GM23338 (cell line): Measurements from ENCODE around the gene FURIN. TPM values are rescaled to one million over a fixed set of nuclear protein-coding genes. Genes with fewer than 3 reads are reported as not detected.

ENCODE experiments used
- ATAC-seq: fragments of 200-7000 bp; cut with Tn5 transposase; 3 replicates; pipeline ENCODE4 v1.9.1; 2020
- DNase-seq: peaks from one replicate; pipeline ENCODE4 v3.0.0-alpha.2; 2015; ENCODE audit warnings: low spot score
- H2AFZ ChIP-seq: fragments of 200-600 bp; sonication (generic); 2 replicates; pipeline ENCODE4 v1.8.0; 2016; ENCODE audit warnings: antibody characterized with exemption, mild to moderate bottlenecking, moderate library complexity
- H3F3A ChIP-seq: fragments of 200-600 bp; sonication (generic); replicated peaks from 2 replicates; pipeline ENCODE4 v1.8.0; 2017; ENCODE audit warnings: antibody characterized with exemption, mixed run types, low read depth
- H3K27ac ChIP-seq: fragments of 200-600 bp; sonication (generic); 2 replicates; pipeline ENCODE4 v1.6.1; 2016; ENCODE audit warnings: low read depth
- H3K27me3 ChIP-seq: fragments of 200-600 bp; sonication (generic); 2 replicates; pipeline ENCODE4 v1.8.0; 2016; ENCODE audit warnings: mild to moderate bottlenecking, mixed run types, moderate library complexity; ENCODE audit not compliant: insufficient read depth
- H3K36me3 ChIP-seq: fragments of 200-600 bp; sonication (generic); 2 replicates; pipeline ENCODE4 v1.8.0; 2016; ENCODE audit warnings: mild to moderate bottlenecking; ENCODE audit not compliant: insufficient read depth
- H3K4me1 ChIP-seq: fragments of 200-600 bp; sonication (generic); 2 replicates; pipeline ENCODE4 v1.8.0; 2016; ENCODE audit warnings: mild to moderate bottlenecking, moderate library complexity; ENCODE audit not compliant: insufficient read depth
- H3K4me2 ChIP-seq: fragments of 200-600 bp; sonication (generic); 2 replicates; pipeline ENCODE4 v1.7.1; 2017; ENCODE audit warnings: mixed run types
- H3K4me3 ChIP-seq: fragments of 200-600 bp; sonication (generic); 2 replicates; pipeline ENCODE4 v1.6.1; 2016; ENCODE audit warnings: mixed run types
- H3K79me2 ChIP-seq: fragments of 200-600 bp; sonication (generic); replicated peaks from 2 replicates; pipeline ENCODE4 v1.8.0; 2017; ENCODE audit warnings: mild to moderate bottlenecking; ENCODE audit not compliant: insufficient read depth
- H3K9me2 ChIP-seq: fragments of 200-600 bp; sonication (generic); 2 replicates; pipeline ENCODE4 v1.8.0; 2017; ENCODE audit not compliant: insufficient read depth
- H4K20me1 ChIP-seq: fragments of 200-600 bp; sonication (generic); replicated peaks from 2 replicates; pipeline ENCODE4 v1.8.0; 2017; ENCODE audit warnings: mild to moderate bottlenecking; ENCODE audit not compliant: insufficient read depth
- H3K27ac Mint-ChIP-seq: 2 replicates; pipeline ENCODE4 v1.8.0; 2020; ENCODE audit warnings: inconsistent platforms, mild to moderate bottlenecking, moderate library complexity, mixed read lengths
- H3K27me3 Mint-ChIP-seq: 3 replicates; pipeline ENCODE4 v1.8.0; 2022; ENCODE audit warnings: low read depth, mild to moderate bottlenecking, moderate library complexity, mixed read lengths, inconsistent platforms; ENCODE audit not compliant: insufficient read depth, poor library complexity
- H3K36me3 Mint-ChIP-seq: 3 replicates; pipeline ENCODE4 v1.8.0; 2021; ENCODE audit warnings: low read depth, mild to moderate bottlenecking, inconsistent platforms, moderate library complexity, mixed read lengths
- H3K4me1 Mint-ChIP-seq: 3 replicates; pipeline ENCODE4 v1.8.0; 2020; ENCODE audit warnings: mild to moderate bottlenecking, inconsistent platforms, mixed read lengths
- H3K4me3 Mint-ChIP-seq: 3 replicates; pipeline ENCODE4 v1.8.0; 2021; ENCODE audit warnings: moderate library complexity, mild to moderate bottlenecking, inconsistent platforms, mixed read lengths
- H3K9me3 Mint-ChIP-seq: 3 replicates; pipeline ENCODE4 v1.8.0; 2020; ENCODE audit warnings: moderate library complexity, mild to moderate bottlenecking, inconsistent platforms, mixed read lengths
- EZH2 ChIP-seq: fragments of 200-600 bp; sonication (generic); IDR thresholded peaks from one replicate; pipeline ENCODE4 v1.8.0; 2017; ENCODE audit warnings: antibody characterized with exemption, mild to moderate bottlenecking, low read depth; ENCODE audit not compliant: unreplicated experiment
- NANOG ChIP-seq: IDR thresholded peaks from 2 replicates; pipeline ENCODE4 v1.6.1; 2016; ENCODE audit warnings: antibody characterized with exemption, borderline replicate concordance
- POLR2AphosphoS5 ChIP-seq: IDR thresholded peaks from 2 replicates; pipeline ENCODE4 v1.6.1; 2016; ENCODE audit warnings: antibody characterized with exemption, low read depth
- polyA plus RNA-seq: library from polyadenylated mRNA; unstranded; fragments of >200 nt; fragmentation: Nextera tagmentation; extraction: Ambion mirVana; gene quantifications from 2 replicates; pipeline ENCODE4 v1.2.1, GENCODE V29; 2016
- total RNA-seq: library from RNA; depleted of rRNA; stranded (reverse); fragments of >200 nt; shearing (Covaris generic); gene quantifications from 2 replicates; pipeline ENCODE4 v1.2.3, GENCODE V29; 2014
- TF ChIP-seq, protein P1 (sequence below), 2 experiments: fragments of 200-600 bp in 1 of 2; sonication (generic) in 1 of 2; conservative IDR thresholded peaks; 2 replicates each; pipeline versions ENCODE4 v1.5.1 to v1.6.1; 2016 to 2017; ENCODE audit warnings: antibody characterized with exemption in 2 of 2, low read depth in 2 of 2, mild to moderate bottlenecking in 2 of 2, moderate library complexity in 1 of 2
- TF ChIP-seq, protein P2 (sequence below): IDR thresholded peaks from one replicate; pipeline ENCODE4 v1.6.1; 2018; ENCODE audit warnings: antibody characterized with exemption; ENCODE audit not compliant: unreplicated experiment

FURIN gene
- total and polyA plus RNA-seq, 2 experiments from 2014 or later, result 6.3 to 20.9 TPM

GRCh38 chr15:90851940-90852339 lies 16.4 kb upstream of the FURIN start:
- no peak for DNase-seq
- no peak for ATAC-seq
- no peaks in the 10 kb centered on the region for H3K36me3 ChIP-seq
- no peak overlapping the region for H3K4me3 ChIP-seq
- H3K79me2 ChIP-seq, result no peaks in the 10 kb centered on the region
- TF ChIP-seq POLR2AphosphoS5, result no peak
- TF ChIP-seq, protein P1, sequence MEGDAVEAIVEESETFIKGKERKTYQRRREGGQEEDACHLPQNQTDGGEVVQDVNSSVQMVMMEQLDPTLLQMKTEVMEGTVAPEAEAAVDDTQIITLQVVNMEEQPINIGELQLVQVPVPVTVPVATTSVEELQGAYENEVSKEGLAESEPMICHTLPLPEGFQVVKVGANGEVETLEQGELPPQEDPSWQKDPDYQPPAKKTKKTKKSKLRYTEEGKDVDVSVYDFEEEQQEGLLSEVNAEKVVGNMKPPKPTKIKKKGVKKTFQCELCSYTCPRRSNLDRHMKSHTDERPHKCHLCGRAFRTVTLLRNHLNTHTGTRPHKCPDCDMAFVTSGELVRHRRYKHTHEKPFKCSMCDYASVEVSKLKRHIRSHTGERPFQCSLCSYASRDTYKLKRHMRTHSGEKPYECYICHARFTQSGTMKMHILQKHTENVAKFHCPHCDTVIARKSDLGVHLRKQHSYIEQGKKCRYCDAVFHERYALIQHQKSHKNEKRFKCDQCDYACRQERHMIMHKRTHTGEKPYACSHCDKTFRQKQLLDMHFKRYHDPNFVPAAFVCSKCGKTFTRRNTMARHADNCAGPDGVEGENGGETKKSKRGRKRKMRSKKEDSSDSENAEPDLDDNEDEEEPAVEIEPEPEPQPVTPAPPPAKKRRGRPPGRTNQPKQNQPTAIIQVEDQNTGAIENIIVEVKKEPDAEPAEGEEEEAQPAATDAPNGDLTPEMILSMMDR (conservative IDR thresholded peaks at IDR 0.05; ENCODE audit: low read depth in 2 of 2), result no peak
- no peak for TF ChIP-seq NANOG
- TF ChIP-seq, protein P2, sequence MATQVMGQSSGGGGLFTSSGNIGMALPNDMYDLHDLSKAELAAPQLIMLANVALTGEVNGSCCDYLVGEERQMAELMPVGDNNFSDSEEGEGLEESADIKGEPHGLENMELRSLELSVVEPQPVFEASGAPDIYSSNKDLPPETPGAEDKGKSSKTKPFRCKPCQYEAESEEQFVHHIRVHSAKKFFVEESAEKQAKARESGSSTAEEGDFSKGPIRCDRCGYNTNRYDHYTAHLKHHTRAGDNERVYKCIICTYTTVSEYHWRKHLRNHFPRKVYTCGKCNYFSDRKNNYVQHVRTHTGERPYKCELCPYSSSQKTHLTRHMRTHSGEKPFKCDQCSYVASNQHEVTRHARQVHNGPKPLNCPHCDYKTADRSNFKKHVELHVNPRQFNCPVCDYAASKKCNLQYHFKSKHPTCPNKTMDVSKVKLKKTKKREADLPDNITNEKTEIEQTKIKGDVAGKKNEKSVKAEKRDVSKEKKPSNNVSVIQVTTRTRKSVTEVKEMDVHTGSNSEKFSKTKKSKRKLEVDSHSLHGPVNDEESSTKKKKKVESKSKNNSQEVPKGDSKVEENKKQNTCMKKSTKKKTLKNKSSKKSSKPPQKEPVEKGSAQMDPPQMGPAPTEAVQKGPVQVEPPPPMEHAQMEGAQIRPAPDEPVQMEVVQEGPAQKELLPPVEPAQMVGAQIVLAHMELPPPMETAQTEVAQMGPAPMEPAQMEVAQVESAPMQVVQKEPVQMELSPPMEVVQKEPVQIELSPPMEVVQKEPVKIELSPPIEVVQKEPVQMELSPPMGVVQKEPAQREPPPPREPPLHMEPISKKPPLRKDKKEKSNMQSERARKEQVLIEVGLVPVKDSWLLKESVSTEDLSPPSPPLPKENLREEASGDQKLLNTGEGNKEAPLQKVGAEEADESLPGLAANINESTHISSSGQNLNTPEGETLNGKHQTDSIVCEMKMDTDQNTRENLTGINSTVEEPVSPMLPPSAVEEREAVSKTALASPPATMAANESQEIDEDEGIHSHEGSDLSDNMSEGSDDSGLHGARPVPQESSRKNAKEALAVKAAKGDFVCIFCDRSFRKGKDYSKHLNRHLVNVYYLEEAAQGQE, result no peak
- Mint-ChIP-seq H3K27ac (no peak overlapping the region), H3K4me1 (no peaks in the 10 kb centered on the region; the same call in 2 of the 3 replicates), H3K36me3 (no peaks in the 10 kb centered on the region), H3K4me3 (no peak overlapping the region), H3K9me3 (no peaks in the 10 kb centered on the region; the same call in 2 of the 3 replicates), H3K27me3 (peaks cover 5% of the 10 kb centered on the region)
- H3K4me2 ChIP-seq, result no peak overlapping the region
- no peaks in the 10 kb centered on the region for H3F3A ChIP-seq
- H3K27me3 ChIP-seq, result no peaks in the 10 kb centered on the region
- no peaks in the 10 kb centered on the region for H3K9me2 ChIP-seq
- no peak overlapping the region for H2AFZ ChIP-seq
- no peaks in the 10 kb centered on the region for H3K4me1 ChIP-seq
- no peaks in the 10 kb centered on the region for H4K20me1 ChIP-seq
- no peak overlapping the region for H3K27ac ChIP-seq

DNA sequence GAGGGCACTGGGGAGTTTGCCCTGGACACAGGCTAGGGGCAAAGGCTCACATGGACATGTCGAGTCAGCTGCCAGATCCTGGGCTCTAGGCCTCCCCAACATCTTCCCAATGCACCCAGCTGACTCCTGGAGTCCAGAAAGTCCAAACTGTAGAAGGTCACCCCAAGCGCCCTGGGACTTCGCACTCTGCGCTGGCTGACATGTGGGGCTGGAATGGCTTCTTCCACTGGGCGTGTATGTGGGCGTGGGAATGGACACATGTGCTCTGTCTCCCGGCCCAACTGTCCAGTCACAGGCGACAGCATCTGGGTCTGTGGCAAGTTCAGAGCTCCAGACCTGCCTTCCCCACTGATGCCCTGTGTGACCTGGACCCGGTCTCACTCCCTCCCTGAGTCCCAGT lies 13.2 kb upstream of the FURIN start:
- peaks cover 12% of the 10 kb centered on the region for H3K27me3 Mint-ChIP-seq
- ATAC-seq (no peak), DNase-seq (no peak)
- no peak overlapping the region for H2AFZ ChIP-seq
- H3K27ac ChIP-seq, result no peak overlapping the region
- H3K79me2 ChIP-seq, result no peaks in the 10 kb centered on the region
- H3K4me2 ChIP-seq, result no peak overlapping the region
- H3K36me3 Mint-ChIP-seq, result no peaks in the 10 kb centered on the region
- no peak overlapping the region for H3K4me3 Mint-ChIP-seq
- no peaks in the 10 kb centered on the region for H3K9me2 ChIP-seq
- H3F3A ChIP-seq, result no peaks in the 10 kb centered on the region
- H3K27ac Mint-ChIP-seq, result no peak overlapping the region
- H3K27me3 ChIP-seq, result no peaks in the 10 kb centered on the region
- TF ChIP-seq EZH2 (no peak), NANOG (no peak)
- TF ChIP-seq, protein P1 (conservative IDR thresholded peaks at IDR 0.05; ENCODE audit: low read depth in 2 of 2), result no peak
- H4K20me1 ChIP-seq, result no peaks in the 10 kb centered on the region
- H3K4me1 ChIP-seq, result peaks cover 8% of the 10 kb centered on the region
- H3K4me3 ChIP-seq, result no peak overlapping the region
- no peaks in the 10 kb centered on the region; the same call in 2 of the 3 replicates for H3K9me3 Mint-ChIP-seq
- peaks cover 9% of the 10 kb centered on the region for H3K4me1 Mint-ChIP-seq
- H3K36me3 ChIP-seq, result no peaks in the 10 kb centered on the region
